Measurements from ENCODE around the gene PTK7.
"Not testable (repeated sequence)": the region's sequence is repeated elsewhere in the genome, so short reads cannot be mapped to it uniquely, and the experiment has no call there.

The PTK7 gene

GRCh38 chr6:43075670-43076463, at the start of gene PTK7:
TSS of gene PTK7 (plus strand) at chr6:43076314. CDS start at chr6:43076489, 175 bp downstream.
- DNase-seq: peak; percentile 15 to 70

DNA sequence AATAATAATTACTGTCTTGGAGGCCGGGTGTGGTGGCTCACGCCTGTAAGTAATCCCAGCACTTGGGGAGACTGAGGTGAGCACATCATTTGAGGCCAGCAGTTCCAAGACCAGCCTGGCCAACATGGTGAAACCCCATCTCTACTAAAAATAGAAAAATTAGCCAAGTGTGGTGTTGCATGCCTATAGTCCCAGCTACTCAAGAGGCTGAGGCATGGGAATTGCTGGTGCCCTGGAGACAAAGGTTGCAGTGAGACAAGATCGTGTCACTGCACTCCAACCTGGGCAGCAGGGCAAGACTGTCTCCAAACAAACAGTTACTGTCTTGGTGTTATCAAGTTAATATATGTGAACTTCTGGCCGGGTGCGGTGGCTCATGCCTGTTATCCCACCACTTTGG, 49.7 kb upstream of the PTK7 start:
- DNase-seq: no peak

DNA sequence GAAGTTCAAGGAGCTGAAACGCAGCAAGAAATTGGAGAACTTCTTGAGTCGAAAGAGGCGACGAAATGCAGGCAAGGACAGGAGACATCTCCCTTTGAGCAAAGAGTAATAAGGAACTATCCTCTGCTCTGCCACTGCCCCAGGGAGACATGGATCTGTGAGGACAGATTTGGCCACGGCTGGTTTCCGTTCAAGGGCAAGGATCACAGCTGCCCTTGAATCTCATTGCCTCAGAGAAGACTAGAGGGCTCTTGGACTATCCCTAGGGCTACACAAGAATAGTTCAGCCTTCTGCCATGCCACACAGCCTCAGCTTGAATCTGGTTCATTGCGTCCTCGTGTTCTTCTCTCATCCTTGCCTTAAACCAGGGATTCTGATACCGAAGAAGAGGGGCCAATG, 47.0 kb upstream of the PTK7 start:
- no peak for DNase-seq

- DNase-seq: no peak
Measured at GRCh38 chr6:43032326-43032725, 43.8 kb upstream of the PTK7 start.

DNA sequence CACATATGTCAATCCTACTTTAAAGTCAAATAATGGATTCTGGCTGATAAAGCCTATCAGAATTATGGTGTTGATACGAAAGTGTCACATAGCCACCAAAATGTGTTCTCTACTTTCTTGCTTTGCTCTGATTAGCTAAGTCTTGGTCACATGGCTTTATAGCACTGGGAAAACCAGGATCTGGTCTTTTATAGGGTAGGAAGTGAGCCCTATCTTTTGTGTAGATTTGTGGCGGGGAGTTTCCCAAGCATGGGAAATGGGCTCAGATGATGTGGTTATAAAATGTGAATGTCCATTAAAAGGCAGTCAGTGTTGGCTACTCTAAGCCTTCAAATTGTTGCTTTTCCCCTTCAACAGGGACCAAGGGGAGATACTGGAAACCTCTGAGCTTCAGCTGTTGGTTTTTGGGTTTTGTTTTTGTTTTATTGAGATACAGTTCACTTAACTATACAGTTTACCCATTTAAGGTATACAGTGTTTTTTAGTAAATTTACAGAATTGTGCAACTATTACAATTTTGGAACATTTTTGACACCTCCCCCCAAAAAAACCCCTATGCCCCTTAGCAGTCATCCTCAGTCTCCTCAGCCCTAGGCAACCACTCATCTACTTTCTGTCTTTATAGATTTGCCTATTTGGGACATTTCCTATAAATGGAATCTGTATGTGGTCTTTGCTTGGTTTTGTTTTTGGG, 42.5 kb upstream of the PTK7 start:
- DNase-seq: no peak

DNA sequence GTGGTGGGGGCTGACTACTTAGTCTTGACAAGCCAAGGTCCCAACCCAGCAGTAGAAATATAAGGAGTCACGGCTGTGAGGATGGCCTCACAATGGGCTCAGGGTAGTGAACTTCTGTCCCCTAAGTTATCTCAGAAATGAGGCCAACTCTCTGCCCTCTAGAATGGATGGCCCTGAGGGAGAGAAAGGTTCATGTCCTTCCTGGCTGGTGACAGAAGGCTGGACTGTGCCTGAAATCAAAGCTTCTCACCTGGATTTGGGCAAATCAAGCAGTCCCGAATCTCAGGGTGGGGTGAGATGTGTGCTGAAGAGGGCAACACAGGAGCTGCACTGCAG, 42.0 kb upstream of the PTK7 start:
- no peak for DNase-seq

GRCh38 chr6:43035495-43036194, 40.5 kb upstream of the PTK7 start:
- DNase-seq: no peak

GRCh38 chr6:43036712-43037111, 39.4 kb upstream of the PTK7 start:
- DNase-seq: no peak

GRCh38 chr6:43037197-43037596, 38.9 kb upstream of the PTK7 start:
- no peak for DNase-seq

- DNase-seq: no peak
Measured at GRCh38 chr6:43037706-43038105, 38.4 kb upstream of the PTK7 start.

GRCh38 chr6:43038727-43039126, 37.4 kb upstream of the PTK7 start:
- no peak for DNase-seq

DNA sequence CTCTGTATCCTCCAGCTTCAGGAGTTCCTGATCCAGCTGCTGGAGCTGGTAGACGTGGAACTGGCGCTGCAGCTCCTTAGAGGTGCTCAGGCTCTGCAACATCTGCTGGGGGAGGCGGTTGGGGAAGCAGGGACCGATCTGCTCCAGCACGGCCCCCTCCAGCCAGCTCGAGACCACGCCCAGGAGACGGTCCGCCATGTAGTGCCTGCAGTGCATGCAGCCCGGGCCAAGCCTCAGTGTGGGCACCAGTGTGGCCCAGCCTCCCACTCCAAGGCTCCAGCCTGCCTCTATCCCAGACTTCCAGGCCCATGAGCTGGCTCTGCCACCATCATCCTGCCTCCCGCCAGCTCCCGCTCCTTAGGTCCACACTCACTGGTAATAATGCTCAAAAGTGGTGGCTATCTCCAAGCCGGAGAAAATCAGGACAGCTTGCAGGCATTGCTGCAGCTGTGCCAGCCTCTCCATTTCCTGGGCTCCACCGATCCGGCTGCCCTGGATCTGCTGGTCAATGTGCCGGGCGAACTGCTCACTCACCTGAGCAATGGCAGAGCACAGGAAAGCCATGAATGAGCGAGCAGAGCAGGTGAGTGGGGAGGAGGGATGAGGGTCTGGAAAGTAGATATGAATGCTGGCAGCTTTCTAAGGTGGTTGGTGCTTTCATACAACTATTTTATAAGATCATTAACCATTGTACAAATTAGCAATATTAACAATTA, 35.4 kb upstream of the PTK7 start:
- DNase-seq: no peak

DNA sequence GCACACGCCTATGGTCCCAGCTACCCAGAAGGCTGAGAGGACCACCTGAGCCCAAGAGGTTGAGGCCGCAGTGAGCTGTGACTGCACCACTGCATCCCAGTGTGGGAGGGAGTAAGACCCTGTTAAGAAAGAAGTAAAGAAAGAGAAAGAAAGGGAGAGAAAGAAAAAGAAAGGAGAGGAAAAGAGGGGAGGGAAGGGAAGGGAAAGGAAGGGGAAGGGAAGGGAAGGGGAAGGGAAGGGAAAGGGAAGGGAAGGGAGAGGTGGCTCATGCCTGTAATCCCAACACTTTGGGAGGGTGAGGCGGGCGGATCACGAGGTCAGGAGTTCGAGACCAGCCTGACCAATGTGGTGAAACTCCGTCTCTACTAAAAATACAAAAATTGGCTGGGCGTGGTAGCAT, 34.6 kb upstream of the PTK7 start:
- DNase-seq: not testable (repeated sequence)

DNA sequence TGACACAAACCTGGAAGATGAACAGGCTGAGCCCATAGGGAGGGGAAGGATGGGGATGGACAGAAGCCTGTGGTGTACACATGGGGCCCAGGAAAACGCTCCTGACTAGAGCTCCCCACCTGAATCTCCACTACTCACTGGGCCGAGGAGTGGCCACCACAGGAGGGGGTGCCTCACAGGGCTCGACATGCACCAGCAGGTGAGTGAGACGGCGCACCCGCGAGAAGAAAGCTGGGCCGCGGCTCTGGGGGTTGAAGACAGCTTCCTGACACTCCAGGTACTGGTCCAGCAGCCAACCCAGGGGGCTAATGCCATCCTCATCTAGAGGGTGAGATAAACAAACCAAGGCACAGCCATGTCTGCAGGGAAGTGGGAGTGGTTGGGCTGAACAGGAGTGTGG, 32.8 kb upstream of the PTK7 start:
- no peak for DNase-seq

- DNase-seq: no peak
Measured at GRCh38 chr6:43045371-43045930, 30.7 kb upstream of the PTK7 start.

- no peak for DNase-seq
Measured at GRCh38 chr6:43047998-43048397, 28.1 kb upstream of the PTK7 start.

DNA sequence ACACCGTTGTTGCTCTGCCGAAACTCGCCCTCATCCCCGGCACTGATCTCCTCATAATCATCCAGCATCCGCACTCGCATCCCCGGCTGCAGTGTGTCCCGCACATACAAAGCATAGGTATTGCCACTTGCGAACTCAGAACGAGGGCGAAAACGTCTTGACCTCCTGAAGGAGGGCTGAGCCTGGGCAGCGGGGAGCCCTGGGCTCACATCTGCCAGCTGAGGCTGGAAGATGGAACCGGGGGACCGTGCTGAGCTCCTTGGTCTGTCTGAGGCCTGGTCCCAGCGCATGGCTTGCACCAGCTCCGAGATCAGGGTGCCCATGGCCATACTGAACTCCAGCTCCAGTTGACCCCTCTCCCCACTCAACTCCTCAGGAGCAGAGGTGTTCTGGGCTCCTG, 25.1 kb upstream of the PTK7 start:
- no peak for DNase-seq

GRCh38 chr6:43052225-43052841, 23.8 kb upstream of the PTK7 start:
- no peak for DNase-seq

DNA sequence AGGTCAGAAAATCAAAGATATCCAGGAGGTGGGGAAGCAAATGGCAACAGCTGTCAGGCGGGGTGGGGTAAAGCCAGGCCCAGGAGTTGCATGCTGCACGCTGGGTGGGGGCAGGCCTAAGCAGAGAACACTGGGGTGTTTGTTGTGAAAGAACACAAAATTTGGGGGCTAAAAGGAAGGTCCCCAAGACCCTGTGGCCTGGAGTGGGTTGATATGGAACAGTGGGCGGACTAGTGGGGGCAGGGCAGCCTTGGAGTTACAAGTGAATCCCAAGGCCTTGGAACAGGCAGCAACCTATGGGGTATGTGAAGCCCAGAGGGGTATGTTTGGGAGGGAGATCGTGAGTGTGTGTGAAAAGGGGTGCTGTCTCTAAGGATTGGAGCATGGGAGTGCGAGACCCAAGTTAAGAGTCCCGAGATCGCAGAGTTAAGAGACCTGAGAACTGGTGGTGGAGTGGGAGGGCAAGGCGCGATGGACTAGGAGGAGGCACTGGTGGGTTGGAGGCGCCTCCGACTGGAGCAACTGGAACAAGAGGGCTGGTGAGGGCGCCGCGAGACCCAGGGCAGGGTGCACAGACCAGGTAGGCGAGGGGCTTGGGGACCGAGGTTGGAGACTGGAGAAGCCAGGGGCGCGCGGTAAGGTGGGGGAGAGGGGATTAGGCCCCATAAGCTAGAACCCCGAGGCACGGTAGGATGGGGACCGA, 23.1 kb upstream of the PTK7 start:
- no peak for DNase-seq

GRCh38 chr6:43053545-43054205, 22.4 kb upstream of the PTK7 start, which contains the start of gene CUL7:
TSS of gene CUL7 (minus strand) at chr6:43053851. CDS start at chr6:43052788, 1,063 bp downstream.
- peak; percentile 76 to 94 for DNase-seq
